Heart right ventricle (tissue), 16 donors: ENCODE measurements around the gene PURB. TPM values are rescaled to one million over a fixed set of nuclear protein-coding genes. Genes with fewer than 3 reads are reported as not detected.

Experiments
- ATAC-seq, 8 donors: fragments of 200-7000 bp; cut with Tn5 transposase; one replicate each; pipeline ENCODE4 v1.9.1; 2020; ENCODE audit warnings: mild to moderate bottlenecking in 8 of 8, moderate library complexity in 8 of 8, moderate number of reproducible peaks in 1 of 8
- DNase-seq, 2 donors: peaks; one replicate each; pipeline ENCODE4 v3.0.0-alpha.2; 2020
- H3K27ac ChIP-seq, 10 donors: fragments of 200-600 bp; sonication (generic) in 2 of 10; one replicate each; pipeline versions ENCODE4 v1.5.0 to v1.8.0; 2020 to 2022; ENCODE audit warnings: mild to moderate bottlenecking in 3 of 10
- H3K27me3 ChIP-seq, 7 donors: fragments of 200-600 bp; one replicate each; pipeline ENCODE4 v1.8.0; 2021 to 2022; ENCODE audit warnings: mild to moderate bottlenecking in 2 of 7
- H3K36me3 ChIP-seq, 9 donors: fragments of 200-600 bp; sonication (generic) in 1 of 9; one replicate each; pipeline versions ENCODE4 v1.5.0 to v1.8.0; 2020 to 2022; ENCODE audit warnings: mild to moderate bottlenecking in 2 of 9
- H3K4me1 ChIP-seq, 9 donors: fragments of 200-600 bp; sonication (generic) in 1 of 9; one replicate each; pipeline versions ENCODE4 v1.5.0 to v1.8.0; 2020 to 2022; ENCODE audit warnings: mild to moderate bottlenecking in 4 of 9
- H3K4me3 ChIP-seq, 10 donors: fragments of 200-600 bp; sonication (generic) in 2 of 10; one replicate each; pipeline versions ENCODE4 v1.5.0 to v1.8.0; 2020 to 2022; ENCODE audit warnings: mild to moderate bottlenecking in 7 of 10, moderate library complexity in 2 of 10
- H3K9me3 ChIP-seq, 11 donors: fragments of 200-600 bp in 10 of 11; sonication (generic) in 2 of 11; one replicate each; pipeline versions ENCODE4 v1.5.0 to v1.8.0; 2013 to 2022; ENCODE audit warnings: mild to moderate bottlenecking in 2 of 11, control low read depth in 1 of 11, moderate library complexity in 1 of 11
- CTCF ChIP-seq, 9 donors: fragments of 200-600 bp; sonication (generic) in 2 of 9; IDR thresholded peaks; one replicate each; pipeline versions ENCODE4 v1.5.0 to v1.8.0; 2021 to 2022; ENCODE audit warnings: antibody characterized with exemption in 9 of 9, mild to moderate bottlenecking in 5 of 9, moderate library complexity in 1 of 9
- WGBS, 2 donors: extraction: QIAGEN DNeasy Blood & Tissue Kit; methylation state at CpG; one replicate each; pipeline ENCODE4 v1.1.7; 2013; ENCODE audit warnings: inconsistent platforms in 1 of 2; 5-methylcytosine and 5-hydroxymethylcytosine counted together
- intact Hi-C, 10 donors: fragments of 100-400 bp; cut with DNase I; formaldehyde crosslinking; loops; one replicate each; pipeline versions ENCODE4 v1.11.1 to v1.14.2; 2022
- polyA plus RNA-seq, 2 donors: library from polyadenylated mRNA; stranded (reverse); fragments of 200-250 nt; gene quantifications; one replicate each; pipeline ENCODE4 v1.2.3, GENCODE V29; 2013
- total RNA-seq, 10 donors: library from RNA; stranded (reverse); fragmentation: NEBNext Ultra II Directional in 3 of 10; extraction: Animal tissue kit (Norgen Biotek cat#: 25700) in 3 of 10; gene quantifications; one replicate each; pipeline versions ENCODE4 v1.2.1 to v1.2.4, GENCODE V29; 2021 to 2023
- donor health status: Arrhythmogenic right ventricular cardiomyopathy.
- donor health status: ischemic (EF 13 %, LVEDD 7.1; RV severe dilation, severe dysfunction).
- donor health status: healthy with polysubstance abuse.
- donor health status: DM: no; HTN: yes; CAD: no.
- donor health status: DM: no; HTN: no; CAD: no.
- donor health status: ischemic (EF 25% LVEDD 6.9; RV normal size, moderate dysfunction).
- donor health status: ischemic (EF 25% LVEDD 5.7; RV mildly dilated, moderate dysfunction).
- donor health status: healthy.
- donor health status: DM: yes; HTN: yes; CAD: no.
- donor health status: Ischemic cardiomyopathy.
- donor health status: ischemic (EF 35%, LVEDD 5.7; RV mildly dilated, moderate dysfunction).
- donor health status: nonischemic (EF 11% LVEDD 7.7; RV severe dilation, severe dysfunction).
- donor health status: DM: yes; HTN: yes; CAD: no.
- donor health status: PGD.
- donor health status: ischemic (EF 29% LVEDD 5.4; RV normal size, mild dysfunction).
- donor health status: nonischemic (EF 23%, LVEDD 6.1; RV moderate dilation, normal function).

PURB gene
- total and polyA plus RNA-seq, 12 donors: 6.6 to 18.7 (median 16.4) TPM

GRCh38 chr7:44898039-44898438, 12.7 kb upstream of the PURB start:
- Histone ChIP-seq H3K4me3 (no peak overlapping the region), H3K36me3 (no peaks in the 10 kb centered on the region), H3K27me3 (no peaks in the 10 kb centered on the region), H3K27ac (no peak overlapping the region), H3K9me3 (no peaks in the 10 kb centered on the region), H3K4me1 (no peaks in the 10 kb centered on the region)
- DNase-seq (no peak), ATAC-seq (no peak)
- 99% methylated on average over 4 of the region's 4 CpGs for WGBS, 2 donors
- intact Hi-C loops: no loop called here
- TF ChIP-seq CTCF (IDR thresholded peaks at IDR 0.05): no peak

DNA sequence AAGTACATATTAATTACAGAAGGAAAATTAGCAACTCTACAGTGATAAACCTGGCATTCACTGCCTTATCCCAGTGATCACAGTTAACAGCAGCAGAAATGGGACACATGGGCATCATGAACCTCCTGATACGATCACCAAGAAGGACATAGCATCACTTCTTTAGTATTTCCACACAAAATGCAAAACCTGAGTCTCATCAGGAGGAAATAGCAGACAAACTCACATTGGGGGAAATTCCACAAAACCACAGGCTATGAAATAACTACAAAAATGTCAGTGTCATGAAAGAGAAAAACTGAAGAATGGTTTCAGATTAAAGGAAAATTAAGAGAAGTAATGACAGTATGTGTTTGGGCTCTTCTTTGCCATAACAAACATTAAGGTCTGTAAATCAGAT, 12.0 kb upstream of the PURB start:
- no peaks in the 10 kb centered on the region for H3K36me3 ChIP-seq
- no peak for TF ChIP-seq CTCF (IDR thresholded peaks at IDR 0.05)
- 77 to 86% methylated on average over 1 of the region's 1 CpG for WGBS, 2 donors
- H3K4me3 ChIP-seq: no peak overlapping the region
- no peaks in the 10 kb centered on the region for H3K4me1 ChIP-seq
- H3K9me3 ChIP-seq: no peaks in the 10 kb centered on the region
- H3K27ac ChIP-seq: no peak overlapping the region
- DNase-seq (no peak), ATAC-seq (no peak)
- intact Hi-C loops: no loop called here
- no peaks in the 10 kb centered on the region for H3K27me3 ChIP-seq

DNA sequence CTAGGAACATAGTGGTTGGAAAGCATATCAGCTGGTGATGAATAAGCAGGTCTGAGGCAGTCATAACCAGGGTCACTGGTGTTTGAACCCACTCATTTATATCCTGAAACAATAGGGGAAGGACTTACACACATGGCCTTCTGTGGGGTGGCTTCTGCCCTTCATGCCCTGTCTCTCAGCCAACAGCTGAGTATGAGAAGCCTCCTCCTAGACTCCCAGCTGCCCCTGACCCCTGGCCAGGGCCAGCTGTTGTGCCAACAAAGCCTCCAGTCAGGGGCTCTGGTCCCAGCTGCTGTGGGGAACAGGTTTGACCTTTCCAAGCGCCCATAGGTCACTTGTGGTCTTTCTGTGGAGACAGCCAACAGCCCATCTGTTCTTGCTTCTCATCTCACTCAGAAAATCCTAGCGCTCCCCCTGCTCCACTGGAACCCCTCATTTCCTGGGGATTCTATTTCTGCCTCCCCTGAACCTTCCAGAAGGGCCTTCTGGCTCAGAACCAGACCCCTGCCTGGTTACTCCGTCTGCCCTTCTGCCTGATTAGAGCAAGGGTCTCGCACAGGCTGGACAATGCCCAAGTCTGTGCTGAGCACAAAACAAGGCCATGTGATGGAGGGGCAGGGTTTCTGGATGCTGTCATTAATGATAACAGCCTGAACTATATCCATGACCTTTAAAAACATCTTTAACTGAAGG, 9.7 kb upstream of the PURB start:
- H3K9me3 ChIP-seq: no peaks in the 10 kb centered on the region
- H3K27me3 ChIP-seq: no peaks in the 10 kb centered on the region
- DNase-seq (no peak), ATAC-seq (no peak)
- 54 to 66% methylated on average over 4 of the region's 4 CpGs for WGBS, 2 donors
- TF ChIP-seq CTCF (IDR thresholded peaks at IDR 0.05): no peak
- intact Hi-C loops: no loop called here
- peaks cover 0 to 4% (median 0%) of the 10 kb centered on the region in 9 donors for H3K4me1 ChIP-seq
- no peak overlapping the region for H3K4me3 ChIP-seq
- H3K36me3 ChIP-seq: no peaks in the 10 kb centered on the region
- peak overlapping the region in 1 of 10 donors; percentile 10 for H3K27ac ChIP-seq

- no peak overlapping the region for H3K27ac ChIP-seq
- H3K9me3 ChIP-seq: no peaks in the 10 kb centered on the region
- peaks cover 0 to 4% (median 0%) of the 10 kb centered on the region in 9 donors for H3K4me1 ChIP-seq
- WGBS, 2 donors: 76 to 82% methylated on average over 8 of the region's 8 CpGs
- H3K36me3 ChIP-seq: no peaks in the 10 kb centered on the region
- H3K4me3 ChIP-seq: no peak overlapping the region
- ATAC-seq (no peak), DNase-seq (no peak)
- no peaks in the 10 kb centered on the region for H3K27me3 ChIP-seq
- intact Hi-C loops: no loop called here
- TF ChIP-seq CTCF (IDR thresholded peaks at IDR 0.05): no peak
These were observed 8.4 kb upstream of the PURB start for GRCh38 chr7:44893710-44894234.
